AML-193 (cell line): Measurements from ENCODE around the gene GRIK4.
A peak's percentile ranks its signal among the peaks of the same experiment; 100 is the strongest.

Experiments
- DNase-seq, 2 experiments: peaks; one replicate each; lab custom pipeline; 2025; lab: John Stamatoyannopoulos, UW

Gene GRIK4

DNA sequence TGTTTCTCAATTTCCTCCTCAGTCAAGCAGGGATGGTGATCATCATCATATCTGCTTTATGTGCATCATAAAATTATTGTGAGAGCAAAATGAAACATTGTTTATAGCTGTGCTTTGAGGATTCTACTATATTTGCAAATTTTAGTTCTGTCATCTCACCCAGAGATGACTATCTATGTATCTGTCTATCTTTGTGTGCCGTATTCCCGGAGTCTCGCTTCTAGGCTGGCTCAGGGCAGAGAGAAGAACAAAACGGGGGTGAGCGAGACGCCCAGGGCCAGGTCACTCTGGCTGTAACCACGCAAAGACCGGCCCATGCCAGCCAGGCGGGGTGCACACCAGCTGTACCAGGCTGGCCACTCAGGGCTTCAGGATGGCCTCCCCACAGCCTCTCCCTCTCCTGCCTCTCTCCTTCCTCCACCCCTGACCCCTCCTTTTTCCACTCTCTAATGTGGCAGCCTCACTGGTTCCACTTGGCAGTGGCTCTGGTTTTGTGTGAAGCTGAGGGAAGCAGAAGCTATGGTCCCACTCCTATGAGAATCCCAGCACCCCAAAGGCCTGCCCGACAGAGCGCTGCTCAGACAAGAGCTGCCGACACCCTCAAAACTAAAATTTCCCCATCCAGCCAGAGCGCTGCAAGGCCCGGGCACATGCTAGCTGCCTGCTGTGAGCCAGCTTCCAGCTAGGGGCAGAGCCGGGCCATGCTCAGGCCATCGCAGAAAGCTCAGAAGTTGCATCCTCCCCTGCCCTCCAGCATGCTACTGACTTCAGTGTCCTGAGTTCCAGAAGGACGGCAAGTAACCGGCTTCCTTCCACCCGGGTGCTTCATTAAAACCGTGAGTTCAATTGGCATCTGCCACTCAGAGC is 372.8 kb downstream of the GRIK4 start:
- no peak for DNase-seq

DNA sequence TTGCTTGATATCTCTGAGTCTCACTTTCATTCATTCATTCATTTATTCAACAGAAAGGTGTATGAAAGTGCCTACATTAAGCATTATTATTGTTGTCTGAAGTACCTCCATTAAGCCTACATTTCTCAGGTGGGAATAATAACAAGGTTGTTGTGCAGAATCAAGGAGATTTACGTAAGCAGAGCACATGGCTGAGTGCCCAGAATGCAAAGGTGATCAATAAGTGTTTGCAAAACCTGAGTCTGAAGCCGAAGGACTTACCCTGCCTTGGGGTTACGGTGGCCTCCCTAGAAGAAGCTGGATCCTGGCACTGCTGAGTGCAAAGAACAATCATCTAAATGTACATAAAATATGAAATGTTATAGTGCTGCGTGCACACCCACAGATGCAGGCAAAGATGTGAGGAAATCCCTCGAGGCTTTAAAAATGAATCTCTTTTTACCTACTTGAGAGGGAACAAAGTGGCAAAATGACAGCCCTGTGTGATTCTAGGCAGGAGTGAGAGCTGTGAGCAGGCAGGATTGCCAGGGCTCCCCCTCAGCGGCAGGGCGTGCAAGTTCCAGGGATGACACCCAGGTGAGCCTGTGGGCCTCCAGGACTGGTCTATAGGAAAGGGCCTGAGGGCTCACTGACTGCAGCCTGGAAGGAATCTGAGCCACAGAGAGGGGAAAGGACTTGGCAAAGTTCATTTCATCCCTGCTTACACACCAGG is 379.2 kb downstream of the GRIK4 start:
- no peak for DNase-seq

DNA sequence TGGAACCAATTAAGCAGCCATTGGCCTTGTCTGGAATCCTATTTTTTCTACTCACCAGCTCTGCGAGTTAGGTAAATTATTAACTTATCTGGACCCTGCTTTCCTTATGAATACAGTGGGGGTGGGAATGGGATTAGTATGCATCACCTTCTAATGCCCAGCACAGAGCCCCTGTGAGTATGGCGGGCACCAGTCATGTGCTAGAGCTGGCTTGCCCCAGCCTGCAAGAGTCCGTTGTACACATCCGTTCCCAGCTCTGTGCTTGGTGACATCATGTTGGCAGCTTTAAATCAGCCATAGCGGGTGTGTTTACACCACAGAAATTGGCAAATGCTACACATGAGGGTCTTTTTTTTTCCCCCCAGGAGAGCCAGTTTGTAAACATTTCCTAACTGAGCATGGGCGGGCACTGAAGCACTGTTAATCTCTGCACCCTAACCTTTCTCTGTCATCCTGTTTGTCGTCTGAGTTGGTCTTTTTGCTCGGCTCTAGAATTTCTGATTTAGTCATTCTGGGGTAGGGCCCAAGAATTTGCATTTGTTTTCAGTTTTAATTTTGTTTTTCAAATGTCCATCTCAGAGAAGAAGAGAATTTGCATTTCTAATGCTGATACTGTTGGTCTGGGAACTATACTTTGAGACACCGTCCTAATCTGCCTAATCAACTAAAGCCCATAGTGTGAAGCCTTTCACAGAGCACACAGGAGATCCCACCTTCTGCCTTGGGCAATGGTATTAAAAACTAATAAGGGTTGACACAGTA is 382.1 kb downstream of the GRIK4 start:
- no peak for DNase-seq

DNA sequence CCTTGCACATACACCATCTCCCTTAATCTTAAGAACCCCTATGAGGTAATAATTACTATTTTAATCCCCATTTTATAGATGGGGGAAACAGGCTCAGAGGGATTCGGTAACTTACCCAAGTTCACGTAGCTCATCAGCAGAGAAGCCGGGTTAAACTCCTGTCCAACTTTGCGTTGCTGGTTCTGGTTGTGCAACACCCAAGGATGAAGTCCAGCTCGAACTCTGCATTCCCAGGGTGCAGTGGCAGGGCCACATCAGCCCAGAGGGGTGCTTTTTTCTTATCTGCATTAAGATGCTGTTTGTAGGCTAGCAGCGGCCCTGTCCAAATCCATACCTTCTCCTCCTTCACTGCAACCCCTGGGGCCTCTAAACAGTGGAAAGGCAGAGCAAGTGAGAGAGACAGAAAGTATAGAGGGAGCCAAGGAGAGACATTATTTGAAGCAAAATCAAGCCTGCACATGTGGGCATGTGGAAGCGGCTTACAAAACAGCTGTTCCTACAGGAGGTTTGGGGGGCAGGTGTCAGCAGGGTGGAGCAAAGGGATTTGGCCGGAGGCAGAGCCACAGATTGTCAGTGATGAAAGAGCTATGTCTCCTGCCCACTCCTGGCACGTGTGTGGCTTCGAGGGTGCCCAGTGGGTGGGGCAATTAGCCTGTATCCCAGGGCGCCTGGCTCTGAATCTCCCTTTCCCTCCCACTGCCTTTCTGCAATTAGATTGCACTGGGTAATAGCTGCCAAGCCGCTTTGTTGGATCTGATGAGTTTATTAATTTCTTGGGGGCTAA is 382.8 kb downstream of the GRIK4 start:
- no peak for DNase-seq

DNA sequence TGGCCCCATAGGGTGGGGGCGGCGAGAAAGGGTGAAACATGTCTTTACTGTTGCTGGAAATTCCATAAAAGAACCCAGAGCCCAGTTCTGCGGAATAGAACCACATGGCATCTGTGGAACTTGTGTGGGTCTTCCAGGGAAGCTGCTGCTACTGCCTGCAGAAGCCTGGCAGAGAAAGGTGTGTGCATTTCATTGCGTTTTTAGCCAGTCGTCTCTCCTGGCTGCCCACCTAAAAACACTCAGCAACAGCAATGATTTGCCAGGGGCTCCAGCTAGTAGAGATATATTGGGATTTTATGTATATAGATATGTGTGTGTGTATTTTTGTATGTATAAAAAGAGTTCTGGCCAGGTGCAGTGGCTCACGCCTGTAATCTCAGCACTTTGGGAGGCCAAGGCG is 385.1 kb downstream of the GRIK4 start:
- no peak for DNase-seq

DNA sequence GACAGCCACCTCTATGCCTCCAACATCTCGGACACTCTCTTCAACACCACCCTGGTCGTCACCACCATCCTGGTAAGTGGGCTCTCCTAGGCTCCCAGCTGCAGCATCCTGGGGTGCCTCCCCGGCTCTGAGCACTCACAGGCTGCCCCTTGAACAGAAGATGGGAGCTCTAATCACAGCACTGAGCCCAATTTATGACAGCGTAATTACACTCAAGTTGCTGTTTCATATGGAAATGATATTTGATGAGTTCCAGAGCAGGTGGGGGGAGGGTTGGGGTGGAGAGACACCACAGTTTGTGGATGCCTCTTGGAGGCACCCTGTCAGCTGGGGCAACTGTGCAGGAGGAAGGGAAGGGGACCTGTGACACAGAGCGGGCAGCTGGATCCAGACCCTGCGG is 387.0 kb downstream of the GRIK4 start:
- DNase-seq = no peak

DNA sequence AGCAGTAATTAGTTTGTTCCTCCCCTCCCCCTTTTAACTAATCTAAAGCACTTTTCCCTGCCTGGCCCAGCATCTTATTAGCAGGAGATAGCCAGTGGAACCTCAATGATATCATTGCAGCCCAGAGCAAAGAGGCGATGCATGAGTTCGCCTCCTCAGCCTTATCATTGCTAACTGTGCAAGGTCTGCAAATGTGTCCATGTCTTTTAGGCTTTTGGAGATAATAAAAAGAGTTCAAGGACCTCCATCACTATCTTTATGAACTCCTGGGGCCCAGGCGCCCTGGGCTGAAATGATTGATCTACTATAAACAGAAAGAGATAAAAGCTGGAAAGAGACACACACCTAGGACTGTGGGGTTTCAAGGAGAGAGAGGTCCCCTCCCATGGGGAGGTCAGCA is 388.2 kb downstream of the GRIK4 start:
- no peak for DNase-seq

DNA sequence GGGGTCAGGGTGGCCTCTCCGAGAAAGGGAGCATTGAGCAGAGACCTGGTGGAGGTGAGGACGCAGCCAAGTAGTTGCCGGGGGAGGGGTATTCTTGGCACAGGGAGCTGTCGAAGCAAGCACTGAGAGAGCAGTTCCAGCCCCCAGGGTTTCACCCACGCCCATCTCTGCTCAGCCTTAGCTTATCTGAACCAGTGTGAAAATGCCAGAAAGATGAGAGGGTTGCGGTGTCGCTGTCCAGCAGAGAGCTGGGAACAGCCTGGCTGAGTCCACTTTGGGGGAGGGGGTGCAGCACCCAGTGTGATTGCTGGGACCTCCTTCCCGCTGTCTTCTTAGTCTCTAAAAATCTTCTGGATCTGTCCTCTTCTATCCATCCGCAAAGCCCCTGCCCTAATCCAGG is 389.1 kb downstream of the GRIK4 start:
- DNase-seq = no peak

DNA sequence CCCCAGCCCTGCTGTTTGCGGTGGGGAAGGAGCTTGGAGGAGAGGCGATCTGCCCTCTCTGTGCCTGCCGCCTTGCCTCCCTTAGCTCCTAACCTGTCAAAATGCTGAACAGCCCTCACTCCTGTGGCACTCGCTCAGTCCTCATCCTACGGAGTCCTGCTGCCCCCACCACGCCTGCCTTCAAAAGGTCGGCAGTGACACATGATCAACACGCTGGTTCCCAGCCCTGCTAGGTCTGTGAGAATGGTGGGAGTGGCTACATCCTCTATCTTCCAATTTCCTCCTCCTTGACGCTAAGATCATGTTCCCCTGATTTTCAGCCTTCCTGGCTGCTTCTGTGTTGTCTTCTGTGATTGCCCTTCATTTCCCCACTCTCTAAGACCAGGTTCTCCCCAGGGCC is 392.1 kb downstream of the GRIK4 start:
- DNase-seq = no peak

DNA sequence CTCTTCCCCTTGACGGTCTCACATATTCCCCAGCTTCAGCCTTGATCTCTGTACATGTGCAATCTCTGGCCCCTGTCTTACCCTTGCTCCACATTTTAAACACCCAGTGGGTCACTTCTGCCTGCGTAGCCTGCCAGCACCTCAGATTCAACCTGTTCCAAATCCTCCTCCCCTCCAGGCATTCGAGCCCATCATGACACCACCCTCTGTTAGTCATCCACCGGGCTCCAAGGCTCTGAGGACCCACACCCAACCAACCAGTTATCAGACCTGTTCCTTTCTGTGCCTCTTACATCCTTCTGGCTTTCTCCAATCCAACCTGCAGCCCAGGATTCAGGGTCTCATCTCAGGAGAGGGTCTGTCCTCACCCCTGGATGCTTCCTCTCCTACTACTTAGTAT is 392.6 kb downstream of the GRIK4 start:
- peak in 1 of 2 experiments; percentile 18 for DNase-seq

DNA sequence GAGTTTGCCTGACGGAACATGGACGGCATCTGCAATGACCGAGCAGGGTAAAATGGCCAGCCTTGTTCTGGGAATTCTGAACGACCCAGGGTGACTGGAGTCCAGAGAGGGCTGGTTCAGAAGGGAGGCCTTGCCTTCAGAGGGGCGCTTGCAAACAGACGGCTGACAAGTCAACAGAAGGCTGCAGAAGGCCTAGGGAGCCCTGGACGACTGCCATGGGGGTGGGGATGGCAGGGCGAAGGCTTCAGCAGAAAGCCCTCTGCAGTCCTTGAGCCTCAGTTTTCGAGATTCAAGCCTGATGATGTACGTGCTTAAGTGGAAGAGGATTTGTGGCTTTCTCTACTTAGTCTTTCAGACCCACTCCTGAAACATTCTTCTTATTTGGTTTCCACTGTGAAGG is 395.2 kb downstream of the GRIK4 start:
- no peak for DNase-seq

DNA sequence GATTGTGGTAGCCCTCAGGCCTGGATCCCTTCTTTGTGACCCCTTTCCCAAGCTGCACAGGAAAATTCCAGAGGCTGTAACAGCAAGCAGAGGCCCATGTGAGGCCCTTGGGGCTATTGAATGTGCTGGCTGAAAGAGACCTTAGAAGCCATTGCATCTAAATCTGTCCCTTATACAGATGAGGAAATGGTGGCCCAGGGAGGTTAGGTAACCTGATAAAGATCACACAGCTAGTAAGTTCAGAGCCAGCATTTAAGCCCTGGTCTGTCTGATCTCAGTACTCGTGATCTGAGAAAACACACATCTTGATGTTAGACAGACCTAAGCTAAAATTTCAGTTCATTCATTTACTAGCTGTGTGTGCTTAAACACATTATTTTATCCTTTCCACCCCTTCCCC is 396.4 kb downstream of the GRIK4 start:
- DNase-seq = no peak

DNA sequence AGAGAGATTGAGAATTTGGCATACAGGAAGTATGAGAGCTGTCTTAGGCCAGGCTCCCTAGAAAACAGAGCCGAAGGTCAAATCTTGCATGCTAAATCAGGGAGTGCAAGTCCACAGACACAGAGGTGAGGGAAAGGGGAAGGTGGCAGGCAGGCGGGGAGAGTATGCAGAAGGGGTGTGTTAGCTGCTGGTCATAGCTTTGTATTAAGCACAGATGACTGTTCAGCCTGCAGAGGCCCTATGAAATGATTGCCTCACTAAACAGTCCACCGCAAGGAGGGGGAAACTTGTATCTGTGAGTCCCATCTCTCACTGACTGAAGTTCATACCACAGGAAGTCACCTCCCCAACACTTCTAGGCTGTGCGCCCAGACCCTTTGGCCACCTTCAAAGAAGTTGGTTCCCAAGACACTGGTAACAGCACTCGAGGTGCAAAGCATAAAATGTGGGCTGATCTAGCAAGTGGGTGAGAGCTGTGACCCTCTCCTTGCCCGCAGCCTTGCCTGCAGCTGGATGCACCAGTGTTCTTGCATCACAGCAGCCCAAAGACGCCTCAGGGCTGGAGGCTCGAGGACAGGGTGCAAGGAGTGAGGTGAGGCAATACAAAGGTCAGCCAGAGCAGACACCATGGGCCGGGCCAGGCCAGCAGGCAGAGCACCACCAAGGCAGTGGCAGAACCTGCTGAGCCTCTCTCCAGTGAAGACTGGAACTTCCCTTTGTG is 397.1 kb downstream of the GRIK4 start:
- DNase-seq = peak; percentile 98 to 99

DNA sequence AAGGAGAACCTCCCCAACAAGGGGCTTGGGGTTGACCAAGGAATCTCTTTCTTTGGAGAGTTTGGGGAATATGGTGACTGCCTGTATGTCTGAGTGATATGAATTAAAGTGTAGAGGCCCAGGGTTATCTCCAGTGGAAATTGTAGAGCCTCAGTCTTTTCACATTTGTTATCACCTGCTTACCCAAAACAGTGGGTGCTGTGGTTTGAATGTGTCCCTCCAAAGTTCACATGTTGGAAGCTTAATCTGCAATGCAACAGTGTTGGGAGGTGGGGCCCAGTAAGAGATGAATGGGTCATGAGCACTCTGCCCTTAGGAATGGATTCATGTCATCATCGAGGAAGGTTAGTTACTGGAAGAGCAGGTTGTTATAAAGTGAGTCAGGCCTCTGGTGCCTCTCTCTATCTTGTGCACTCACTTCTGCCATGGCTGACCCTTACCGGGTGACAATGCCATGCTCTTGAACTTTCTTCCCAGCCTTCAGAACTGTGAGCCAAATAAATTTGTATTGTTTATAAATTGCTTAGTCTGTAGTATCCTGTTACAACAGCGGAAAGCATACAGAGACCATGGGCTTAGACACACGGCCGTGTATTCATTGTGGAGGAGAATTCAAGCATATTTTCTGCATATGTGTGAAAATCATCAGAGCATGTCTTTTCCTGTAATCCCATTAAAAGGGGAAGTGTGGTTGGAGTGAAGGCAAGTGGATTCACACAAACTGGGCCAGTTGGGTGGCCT is 398.3 kb downstream of the GRIK4 start:
- no peak for DNase-seq

DNA sequence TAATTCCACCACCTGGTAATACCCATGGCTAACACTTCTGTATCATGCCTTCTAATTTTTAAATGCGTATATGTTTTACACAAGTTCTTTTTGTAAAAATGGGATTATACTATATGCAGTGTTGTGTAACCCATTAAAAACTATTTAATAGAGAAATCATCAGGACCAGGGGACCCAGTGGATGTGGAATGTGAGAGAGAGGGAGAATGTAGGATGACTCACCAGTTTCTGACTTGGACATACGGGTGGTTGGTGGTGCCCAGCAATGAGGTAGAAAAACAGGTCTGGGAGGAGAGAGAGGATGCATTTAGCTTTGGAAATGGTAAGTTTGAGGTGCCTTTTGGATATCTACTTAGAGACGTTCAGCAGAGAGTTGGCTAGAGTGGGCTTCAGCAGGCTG is 400.4 kb downstream of the GRIK4 start:
- no peak for DNase-seq

DNA sequence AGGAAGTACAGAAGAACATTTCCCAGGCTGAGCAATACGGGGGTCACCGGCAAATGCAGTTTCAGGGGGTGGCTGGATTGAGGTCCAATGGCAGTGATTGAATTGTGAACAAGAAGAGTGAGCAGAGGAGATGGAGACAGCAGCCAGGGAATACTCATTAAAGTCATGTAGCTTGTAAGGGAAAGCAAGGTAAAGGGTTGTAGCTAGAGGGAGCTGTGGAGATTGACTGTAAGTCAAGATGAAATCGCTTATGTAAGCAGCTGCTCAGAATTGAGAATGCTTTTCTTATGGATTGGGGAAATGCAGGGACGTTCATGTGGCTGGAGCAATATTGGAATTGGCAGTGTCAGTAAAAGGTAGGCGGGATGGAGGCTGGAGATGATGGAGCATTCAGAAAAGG is 401.0 kb downstream of the GRIK4 start:
- DNase-seq = peak; percentile 16 to 34

DNA sequence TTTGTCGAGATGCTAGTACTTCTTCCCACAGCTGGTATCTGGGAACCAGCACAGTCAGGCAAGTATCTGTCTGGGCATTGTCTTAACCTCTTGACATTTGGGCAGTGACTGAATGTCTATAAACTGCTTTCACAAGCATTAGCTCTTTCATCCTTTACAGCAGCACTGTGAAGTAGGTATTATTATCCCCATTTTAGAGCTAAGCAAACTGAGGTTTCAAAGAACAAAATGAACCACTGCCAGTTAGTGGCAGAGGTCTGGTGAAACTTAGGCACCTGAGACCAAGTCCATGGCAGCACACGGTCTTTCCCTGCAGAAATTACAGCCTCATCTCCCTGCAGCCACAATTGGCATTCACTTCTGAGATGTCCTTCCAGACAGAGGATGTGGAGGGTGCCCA is 401.4 kb downstream of the GRIK4 start:
- DNase-seq = no peak

DNA sequence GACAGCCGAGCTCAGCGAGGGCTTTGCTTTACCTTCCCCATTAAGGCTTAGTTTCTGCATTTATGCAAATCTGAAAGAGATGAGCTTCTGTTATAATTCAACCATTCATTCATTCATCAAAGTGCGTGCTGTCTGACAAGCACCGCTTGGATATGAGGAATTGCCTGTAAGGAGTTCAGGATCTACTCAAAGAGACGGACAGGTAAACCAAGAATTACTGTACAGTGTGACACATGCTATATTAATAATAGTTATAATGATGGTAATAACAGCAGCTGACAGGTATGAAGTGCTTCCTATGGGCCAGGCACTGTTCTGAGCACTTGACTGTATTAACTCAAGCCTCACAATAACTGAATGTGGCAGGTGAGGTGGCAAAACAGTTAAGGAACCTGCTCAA is 402.5 kb downstream of the GRIK4 start:
- DNase-seq = no peak

DNA sequence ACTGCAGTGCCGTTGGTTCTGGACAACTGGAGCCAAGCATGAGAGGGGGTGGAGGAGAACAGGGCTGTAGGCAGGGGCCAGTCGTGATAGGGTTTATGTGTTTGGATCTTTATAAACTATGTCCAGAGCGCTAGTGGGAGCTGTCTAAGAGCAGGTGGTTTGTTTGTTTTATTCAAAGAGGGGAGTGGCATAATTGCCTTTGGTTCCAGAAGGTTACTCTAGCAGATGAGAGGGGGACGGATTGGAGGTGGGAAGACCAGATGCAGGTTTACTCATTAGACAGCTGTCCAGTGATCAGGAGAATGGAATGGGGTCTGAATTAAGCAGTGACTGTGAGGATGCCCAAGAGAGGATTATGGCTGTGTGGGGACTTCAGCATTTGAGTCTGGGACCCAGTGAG is 403.1 kb downstream of the GRIK4 start:
- DNase-seq = no peak

DNA sequence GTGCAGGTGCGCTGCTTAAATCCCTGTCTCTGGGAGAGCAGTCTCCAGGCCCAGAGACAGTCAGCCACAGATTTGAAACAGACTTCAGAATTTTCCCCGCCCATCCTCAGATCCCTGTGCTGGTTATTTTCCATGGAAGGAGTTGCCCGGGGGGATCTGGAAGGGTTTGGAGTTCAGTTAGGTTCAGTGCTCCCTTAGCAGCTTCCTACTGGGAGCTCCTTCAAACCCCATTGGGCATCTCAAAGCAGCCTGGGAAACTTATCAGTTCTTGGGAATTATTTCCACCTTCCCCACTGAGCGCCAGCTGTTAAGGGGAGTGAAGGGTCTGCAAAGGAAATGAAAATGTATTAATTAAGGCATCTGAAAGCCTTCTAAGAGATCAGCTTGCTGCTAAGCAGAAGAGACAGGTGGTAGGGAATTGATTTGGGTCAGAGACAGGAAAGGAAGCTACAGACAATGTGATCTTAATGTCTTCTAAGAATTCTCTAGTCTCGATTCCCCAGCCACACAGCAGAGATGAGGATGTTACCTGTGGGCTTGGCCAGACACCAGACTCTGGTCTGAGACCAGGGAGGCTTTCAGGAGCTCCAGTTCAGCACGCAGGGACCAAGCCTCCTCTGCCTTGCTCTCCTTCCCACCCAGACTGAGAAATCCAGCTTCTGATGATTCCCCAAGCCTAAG is 406.2 kb downstream of the GRIK4 start:
- no peak for DNase-seq
